NCI-H1417 (cell line): ENCODE measurements around the gene LAMTOR2.
A peak's percentile ranks its signal among the peaks of the same experiment; 100 is the strongest.

Experiments
- DNase-seq, 3 experiments: peaks; one replicate each; lab custom pipeline; 2025; lab: John Stamatoyannopoulos, UW

Gene LAMTOR2

DNA sequence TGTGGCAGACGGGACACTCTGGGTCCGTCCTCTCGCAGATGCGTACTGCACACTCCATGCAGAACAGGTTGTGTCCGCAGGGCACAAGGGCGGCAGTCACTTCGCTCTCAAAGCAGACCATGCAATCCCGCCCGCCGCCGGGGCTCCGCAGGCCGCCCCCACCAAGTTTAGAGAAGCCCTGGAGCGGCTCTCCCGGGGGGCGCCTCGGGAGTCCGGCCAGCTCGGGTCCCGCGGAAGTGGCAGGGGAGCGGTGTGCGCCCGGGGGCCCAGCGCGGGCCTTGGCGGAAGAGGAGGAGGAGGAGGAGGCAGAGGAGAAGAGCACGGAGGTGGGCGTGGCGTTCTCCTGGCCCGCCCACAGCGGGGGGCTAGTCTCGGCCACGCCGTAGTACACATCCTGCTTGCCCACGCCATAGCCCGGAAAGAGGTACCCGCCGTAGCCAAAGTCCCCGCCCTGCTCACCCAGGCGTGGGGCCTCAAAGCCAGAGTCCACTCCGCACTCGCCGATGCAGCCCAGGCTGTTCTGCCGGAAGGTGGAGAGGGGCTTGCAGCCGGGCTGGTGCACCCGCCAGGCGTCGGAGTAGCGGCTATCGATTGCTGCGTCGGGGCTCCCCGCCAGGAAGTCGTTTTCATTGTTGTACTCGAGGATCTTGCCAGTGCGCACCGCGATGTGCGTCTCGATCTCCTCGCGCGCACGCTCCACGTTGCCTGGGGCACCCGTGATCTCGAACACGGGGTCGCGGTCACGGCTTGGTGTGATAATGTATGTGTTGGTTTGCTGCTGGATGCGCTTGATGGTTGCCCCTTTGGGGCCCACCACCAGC is 22.2 kb downstream of the LAMTOR2 start:
- no peak for DNase-seq

DNA sequence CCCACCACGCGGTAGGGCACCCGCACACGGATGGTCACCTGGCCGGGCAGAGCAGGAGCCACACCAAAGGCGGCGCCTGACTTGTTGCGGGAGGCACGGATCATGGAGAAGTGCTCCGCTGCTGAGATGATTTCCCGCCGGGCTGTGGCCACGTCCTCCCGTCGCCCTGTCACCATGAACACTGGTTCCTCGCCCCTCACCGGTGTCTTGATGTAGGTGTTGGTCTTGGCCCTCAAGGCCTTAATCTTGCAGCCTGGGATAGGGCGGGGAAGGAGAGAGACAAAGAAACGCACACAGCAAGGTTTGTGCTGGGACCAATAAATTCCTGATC is 22.8 kb downstream of the LAMTOR2 start:
- DNase-seq, result no peak

DNA sequence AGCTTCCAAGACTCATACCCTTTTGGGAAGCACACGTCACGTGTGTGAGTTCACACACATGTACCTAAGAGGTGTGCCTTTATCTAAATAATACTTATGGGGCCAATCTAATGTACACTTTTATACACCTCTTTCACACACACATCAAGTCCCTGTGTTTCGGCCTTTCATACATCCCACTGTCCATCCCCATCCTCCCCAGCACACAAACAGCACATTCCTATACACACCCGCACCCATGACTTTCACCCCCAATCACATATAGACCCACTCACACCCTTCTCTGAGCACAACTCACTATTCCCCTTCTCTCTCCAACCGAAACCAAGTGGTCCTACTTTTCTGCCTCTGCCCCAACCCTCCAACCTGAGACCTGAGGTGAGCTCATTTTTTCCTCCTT is 24.1 kb downstream of the LAMTOR2 start:
- DNase-seq, result no peak

DNA sequence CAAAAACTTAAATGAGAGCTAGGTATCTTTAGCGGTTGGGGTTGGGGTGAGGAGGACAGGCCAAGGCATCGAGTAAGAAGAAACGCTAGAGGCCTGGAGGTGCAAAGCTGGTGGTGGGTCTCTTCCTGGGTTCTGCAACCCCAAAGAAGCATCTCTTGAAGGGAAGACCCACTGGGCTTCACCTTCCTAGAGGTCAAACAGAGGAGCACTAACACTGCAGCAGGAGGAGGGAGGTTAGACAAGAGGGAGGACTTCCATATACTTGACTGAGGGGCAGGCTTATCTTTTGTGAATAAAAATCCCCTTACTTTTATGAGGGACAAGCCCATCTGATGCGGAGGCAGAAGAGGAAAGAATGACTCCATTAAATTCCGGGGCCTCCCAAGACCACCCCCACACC is 25.2 kb downstream of the LAMTOR2 start:
- DNase-seq, result no peak

DNA sequence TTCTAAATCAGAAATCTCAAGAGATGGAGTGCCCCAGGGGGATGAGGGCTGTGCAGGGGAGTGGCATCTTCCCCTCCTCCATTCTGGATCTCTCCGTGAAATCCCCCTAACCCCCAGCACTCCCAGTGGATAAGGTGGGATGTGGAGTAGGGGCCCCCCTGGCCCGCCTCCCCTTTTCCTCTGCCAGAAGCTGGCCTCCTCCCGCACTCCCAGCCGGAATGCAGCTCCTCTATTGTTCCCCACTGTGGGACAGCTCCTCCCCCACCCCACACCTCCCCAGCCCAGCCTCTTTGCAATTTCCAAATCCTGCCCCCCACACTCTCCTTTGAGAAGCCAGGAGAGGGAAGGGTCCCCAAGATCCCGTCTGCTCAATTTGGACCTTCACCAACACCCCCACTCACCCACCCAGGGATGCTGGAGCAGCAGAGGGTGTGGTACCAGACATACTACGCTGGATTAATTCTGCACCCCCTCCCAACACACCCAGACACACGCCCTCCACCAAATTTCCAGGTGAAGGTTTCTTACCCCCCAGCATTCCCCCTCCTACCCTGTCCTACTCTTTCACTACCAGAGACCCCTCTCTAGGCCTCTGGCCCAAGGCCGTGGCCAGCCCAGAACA is 25.8 kb downstream of the LAMTOR2 start:
- no peak for DNase-seq

DNA sequence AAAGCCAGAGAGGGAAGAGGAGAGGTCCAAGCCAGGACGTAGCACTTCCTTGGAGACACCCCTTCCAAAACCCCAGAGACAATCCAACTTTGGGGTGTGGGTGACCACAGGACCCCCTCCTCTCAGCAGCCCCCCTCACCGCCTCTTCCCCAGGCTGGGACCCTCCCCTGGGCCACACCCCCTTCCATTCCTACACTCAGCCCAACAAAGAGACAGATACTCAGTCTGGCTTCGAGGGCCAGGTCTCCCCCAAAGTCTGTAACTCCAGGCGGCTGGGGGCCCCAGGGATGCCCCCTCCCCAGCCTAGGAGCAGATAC is 26.2 kb downstream of the LAMTOR2 start:
- no peak for DNase-seq

DNA sequence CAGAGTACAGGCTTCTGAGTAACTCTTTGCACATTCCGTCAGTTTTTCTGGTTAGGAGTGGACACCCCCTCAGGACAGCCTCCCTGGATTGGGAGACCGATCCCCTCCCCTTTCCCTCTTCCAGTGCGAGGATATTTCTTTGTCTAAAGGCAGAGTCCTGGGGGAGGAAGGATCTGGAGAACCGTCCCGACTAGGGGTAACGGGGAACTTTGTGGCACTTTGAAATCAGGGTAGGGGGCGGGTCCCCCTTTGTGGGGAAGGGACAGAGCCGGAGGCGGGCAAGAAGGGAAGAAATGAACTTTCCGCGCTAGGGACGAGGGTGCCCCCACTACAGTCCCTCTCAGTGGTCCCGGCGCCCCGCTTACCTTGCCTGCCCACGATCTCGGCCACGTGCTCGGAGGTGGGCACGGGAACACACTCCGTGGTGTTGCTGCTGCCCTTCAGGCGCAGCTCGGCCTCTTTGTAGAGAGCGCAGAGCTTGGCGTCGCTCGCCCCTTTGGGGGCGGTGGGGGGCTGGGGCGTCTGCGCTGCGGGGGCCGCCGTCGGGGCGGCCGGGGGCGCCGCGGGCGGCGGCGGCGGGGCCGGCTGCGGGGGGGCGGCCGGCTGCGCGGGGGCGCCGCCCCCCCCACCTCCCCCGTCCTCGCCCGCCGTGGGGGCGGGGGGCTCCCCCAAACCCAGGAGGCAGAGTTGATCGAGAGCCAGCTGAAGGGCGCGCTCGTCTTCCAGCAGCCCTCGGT is 26.8 kb downstream of the LAMTOR2 start:
- DNase-seq, result peak in 2 of 3 experiments; percentile 33 to 56

DNA sequence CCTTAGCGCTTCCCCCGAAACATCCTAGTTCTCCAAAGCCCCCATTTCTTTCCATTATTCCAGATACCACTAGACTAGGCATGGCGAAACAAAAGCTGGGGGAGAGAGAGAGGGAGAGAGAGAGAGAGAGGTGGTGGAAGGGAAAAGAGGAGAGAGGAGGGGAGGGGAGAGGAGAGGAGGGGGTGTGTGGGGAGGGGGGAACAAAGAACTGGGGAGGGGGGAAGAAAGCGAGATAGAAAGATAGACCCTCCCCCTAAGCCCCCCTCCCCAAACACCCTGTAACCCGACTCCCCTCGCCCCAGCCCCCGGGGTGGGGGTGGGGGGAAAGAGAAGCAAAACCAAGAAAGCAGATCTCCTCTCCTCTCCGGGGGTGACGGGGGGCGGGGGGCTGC is 27.3 kb downstream of the LAMTOR2 start:
- DNase-seq, result peak in 2 of 3 experiments; percentile 61 to 76

DNA sequence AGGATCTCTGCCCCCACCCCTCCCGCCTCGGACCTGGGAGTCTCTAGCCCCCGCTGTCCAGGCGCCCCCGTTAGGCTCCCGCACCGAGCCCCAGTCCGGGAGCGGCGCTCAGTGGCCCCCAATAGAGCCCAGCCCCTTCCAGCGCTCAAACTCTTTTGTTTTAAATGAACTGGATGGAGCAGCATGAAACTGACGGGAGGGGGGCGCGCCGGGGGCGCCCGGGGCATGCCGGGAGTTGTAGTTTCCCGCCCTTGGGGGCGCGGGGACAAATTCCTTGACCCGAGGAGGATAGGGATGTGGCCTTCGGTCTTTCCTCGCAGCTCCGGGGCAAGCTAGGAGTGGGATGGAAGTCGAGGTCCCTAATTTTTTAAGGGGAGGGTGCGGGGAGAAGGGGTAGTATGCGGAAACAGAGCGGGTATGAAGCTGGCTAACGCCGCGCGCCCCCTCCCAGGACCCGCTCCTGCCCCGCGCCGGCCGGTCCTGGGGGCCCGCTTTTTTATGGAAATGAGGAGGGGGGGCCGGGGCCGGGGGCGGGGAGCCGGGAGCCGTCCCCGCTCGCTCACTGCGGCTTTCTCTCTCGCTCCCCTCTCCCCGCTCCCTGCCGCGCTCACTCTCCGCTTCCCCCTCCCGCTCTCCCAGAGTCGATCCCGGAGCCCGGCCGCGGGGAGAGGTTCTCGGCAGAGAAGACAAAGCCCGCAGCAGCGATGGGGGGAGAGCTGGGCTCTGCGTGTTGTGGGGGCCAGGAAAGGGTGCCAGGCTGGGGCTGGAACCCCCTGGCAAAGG is 27.9 kb downstream of the LAMTOR2 start, which contains the start of gene MEX3A:
MEX3A (minus strand) TSS at position 157 of the 783 bp plus-strand sequence. CDS start 467 bp downstream, outside the sequence.
- peak; percentile 89 to 94 (median 93) for DNase-seq

DNA sequence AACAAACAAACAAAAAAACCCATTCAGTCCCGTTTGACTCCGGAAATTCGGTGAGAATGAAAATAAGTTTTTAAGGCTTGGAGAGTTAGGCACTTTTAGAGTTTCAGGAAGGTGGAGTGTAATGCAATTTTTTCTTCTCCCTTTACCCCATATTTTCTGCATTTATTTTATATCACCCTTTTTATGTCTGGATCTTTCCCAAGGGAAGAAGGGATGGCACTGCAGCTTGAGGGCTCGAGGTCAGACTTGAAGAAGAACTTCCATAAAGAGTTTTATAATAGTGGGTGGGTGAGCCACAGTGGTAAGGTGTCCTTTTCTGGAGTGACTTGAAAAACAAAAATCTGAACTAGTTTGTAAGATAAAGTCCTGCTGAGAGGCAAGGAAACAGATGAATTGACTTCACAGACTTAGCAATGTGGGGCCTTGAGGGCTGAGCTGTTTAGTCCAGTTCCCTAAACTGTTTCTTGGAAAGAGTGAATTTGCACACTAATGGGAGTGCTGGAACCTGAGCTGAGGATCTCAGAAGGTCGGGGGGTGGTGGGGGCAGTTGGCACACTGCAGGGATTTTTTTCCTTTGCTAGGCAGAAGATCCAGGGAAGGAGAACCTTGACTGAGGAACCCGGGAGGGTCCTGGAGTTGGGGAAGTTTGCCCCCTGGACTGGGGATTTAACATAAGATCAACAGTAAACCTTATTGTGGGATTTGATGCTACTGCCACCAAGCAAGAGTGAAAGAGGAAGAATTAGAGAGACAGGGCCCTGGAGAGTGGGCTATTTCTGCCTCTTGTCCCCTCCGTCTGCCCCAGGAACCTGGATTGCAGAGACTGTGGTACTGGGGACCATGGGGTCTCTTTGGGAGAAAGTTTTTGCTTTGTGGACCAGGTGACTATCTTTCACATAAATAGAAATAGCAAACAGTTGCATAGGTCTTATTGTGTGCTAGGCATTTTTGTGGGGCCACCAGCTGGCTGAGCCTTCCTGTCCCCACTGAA is 29.5 kb downstream of the LAMTOR2 start:
- no peak for DNase-seq

DNA sequence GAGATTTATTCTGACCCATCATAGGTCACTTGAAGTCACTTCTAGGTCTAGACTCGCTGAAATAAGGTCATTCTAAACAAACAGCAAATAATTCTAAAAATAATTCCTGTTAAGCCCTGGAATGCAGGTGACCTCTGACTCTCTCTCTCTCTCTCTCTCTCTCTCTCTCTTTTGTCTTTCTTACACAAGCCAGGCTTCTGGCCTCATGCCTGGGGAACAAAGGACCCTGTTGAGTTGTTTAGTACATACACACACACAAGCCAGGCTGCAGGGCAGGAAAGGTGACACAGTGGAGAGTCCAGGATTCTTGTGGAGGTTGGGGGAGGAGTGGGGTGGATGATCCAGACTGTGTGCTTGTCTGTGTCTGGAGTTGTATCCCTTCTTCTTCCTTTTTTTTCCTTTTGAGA is 31.7 kb downstream of the LAMTOR2 start:
- no peak for DNase-seq

DNA sequence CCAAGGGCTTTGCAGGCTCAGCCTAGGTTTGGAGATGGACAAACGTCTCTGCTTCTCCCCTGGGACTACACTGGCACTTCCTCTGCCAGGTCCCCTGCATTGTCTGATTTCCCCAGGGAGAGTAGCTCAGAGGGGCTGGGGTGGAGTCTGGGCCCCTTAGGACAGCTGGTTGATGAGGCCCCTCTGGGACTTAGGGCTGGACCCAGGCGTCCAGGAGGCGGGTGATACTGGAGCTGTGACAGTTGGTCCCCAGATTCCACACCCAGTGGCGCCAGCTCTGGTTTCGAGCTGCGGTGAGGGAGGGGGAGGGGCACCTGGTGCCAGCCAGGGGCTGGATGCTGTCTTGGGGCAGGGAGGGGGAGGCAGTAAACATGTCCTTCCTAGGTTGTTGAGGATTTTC is 35.1 kb downstream of the LAMTOR2 start:
- no peak for DNase-seq

DNA sequence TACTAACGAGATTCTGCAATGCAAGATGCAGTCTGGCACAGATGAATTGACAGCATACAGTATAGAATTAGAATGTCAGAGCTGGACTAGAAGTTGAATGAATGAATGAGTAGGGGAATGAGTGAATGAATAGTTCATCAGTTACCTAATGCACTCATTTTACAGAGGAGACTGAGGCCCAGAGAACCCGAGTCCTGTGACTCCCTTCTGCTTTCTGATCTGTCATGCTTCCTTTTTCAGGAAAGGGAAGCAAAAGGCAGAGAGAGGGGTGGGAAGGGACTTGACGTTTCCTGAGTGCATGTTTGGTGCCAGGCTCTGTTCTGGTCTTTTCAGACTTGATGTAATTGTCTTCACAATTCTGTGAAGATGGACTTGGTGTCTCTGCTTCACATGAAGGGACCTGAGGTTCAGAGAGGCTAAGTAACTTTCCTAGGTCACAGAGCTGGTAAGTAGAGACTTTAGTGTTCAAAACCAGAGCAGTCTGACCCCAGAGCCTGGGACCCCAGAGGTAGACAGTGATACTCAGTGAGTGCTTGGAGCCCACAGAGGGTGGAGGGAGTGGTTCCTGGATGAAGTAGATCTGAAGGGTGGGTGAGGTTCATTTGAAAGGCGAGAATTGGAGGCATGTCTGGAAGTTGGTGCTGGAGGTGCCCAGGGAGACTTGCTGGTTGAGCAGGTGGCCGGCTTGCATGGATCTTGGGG is 35.7 kb downstream of the LAMTOR2 start:
- DNase-seq, result no peak

DNA sequence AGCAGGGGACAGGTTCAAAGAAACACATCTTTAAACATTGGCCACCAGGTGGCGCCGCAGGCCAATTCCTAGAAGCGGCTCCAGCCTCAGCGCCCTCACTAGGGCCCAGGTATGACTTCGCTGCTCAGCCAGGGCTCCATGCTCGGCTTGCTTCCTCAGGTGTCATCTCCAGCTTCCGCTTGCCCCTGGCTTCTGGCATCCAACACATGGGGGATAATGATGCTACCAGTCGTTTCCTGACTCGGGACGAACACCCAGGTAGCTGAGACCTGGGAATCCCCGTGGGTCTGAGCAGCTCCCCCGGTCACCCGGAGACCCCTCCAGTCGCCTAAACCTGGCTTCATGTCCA is 36.2 kb downstream of the LAMTOR2 start:
- peak; percentile 70 to 96 (median 88) for DNase-seq

DNA sequence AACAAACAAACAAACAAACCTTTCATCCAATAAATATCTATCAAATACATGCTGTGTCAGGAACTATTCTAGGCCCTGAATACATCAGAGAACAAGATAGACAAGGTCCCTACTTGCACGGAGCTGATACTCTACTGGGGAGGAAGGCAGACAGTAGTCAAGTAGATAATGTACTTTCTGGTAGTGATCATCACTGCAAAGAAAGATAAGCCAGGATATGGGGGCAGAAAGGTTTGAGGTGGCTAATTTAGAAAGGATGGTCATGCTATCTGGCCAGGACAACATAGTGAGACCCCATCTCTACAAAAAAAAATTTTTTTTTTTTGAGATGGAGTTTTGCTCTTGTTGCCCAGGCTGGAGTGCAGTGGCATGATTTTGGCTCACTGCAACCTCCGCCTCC is 37.0 kb downstream of the LAMTOR2 start:
- no peak for DNase-seq

DNA sequence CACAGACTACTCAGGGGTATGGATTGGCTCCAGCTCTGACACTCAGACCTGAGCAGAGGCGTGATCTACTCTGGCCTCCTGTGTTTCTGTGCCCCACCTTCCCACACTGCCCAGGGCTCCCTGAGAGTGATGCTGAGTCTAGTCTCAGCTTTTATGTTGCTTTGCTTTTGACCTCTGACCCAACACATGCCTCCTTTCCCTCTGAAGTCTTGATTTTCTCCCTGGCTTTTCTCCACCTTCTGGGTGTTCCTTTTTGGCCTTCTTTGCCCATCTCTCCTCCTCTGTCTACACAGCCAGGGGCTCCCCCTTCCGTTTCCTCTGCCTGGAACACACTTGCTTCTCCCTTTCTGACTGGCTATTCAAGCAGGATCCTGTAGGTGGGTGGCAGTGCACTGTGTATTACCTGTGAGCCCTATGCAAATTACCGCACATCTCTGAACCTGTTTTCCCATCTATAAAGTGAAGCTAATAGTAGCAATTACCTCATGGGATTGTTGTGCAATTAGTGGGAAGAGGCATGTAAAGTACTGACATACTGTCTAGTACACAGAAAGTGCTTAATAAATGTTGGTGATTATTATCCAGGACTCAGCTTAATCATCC is 41.4 kb downstream of the LAMTOR2 start:
- DNase-seq, result no peak

DNA sequence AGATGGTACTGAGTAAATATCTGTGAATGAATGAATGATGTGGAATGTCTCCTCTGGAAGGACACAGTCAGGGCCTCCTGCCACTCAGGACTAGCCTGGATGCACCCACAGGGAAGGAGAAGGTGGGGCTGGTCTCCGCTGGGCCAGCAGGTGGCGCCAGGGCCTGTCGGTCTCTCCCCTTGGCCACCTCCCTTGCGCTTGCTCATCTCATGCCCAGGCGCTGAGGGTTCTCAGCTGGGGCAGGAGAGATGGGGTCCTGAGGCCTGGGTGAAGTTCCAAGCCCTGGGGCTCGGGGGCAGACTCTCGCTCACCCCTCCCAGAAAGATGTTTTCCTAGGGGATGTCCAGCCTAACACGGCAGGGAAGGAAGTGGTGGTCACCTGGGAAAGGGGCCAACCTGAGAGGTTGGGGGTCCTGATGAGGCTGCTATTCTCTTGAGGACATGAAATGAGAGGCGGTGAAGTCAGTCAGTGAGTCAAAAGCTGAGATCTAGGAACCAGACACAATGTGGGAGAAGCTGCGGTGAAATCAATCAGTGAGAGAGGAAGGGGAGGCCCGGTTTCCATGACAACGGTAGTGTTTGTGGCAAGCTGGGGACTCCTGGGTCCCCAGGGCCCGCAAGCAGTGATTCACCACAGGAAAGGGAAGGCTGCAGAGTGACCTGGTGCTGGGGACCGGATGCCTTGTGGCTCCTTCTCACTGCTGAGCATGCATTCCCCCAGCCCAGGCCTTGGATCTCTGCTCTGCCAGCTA is 42.2 kb downstream of the LAMTOR2 start:
- DNase-seq, result peak; percentile 58 to 88 (median 76)

DNA sequence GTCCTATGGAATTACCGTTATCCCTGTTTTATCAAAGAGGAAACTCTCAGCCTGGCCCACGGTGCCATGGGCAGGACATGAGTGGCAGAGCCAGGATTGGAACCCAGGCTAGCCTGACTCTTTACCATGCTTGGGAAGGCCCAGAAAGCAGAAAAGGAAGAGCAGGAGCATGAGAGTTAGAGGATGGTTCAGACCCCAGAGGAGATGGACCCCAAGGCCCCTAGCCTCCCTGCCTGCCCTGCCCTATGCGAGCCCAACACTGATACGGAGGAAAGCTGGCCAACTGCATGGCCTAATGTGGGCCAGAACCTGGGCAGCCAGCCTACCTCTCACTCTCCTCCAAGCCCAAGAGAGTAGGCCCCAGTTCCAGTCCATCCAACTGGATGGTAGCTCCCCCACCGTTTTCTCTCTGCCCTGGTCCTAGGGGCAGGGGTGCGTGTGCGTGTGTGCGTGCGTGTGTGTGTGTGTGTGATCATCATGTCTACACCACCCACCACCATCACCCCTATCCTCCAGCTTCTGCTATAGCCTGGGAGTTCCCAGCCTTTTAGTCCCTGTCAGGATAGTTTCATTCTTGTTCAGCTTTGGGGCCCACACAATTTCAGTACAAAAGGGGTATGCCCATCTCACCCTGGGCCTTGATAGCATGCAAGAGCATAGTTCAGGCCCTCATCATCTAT is 43.1 kb downstream of the LAMTOR2 start:
- no peak for DNase-seq

DNA sequence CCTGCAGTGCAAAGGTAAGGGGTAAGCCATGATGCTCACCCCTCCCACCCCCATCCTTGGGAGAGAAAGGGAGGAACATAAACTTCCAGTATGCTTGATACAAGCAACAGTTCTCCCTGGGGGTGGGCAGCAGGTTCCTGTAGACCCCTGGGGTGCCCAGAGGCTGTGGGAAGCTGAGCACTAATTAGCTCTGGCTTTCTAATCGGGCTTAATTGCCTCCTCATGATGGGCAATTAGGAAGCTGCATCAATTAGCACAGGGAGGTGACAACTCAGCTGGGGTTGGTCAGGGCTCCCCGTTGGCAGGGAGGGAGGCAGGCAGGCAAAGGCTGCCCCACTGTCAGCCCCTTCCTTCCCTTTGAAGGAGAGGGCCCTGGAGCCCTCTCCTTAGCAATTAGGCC is 44.2 kb downstream of the LAMTOR2 start:
- peak in 2 of 3 experiments; percentile 40 to 71 for DNase-seq
